GM19043 (cell line): ENCODE measurements around the gene AP3B1.
A peak's percentile ranks its signal among the peaks of the same experiment; 100 is the strongest.
"Not testable (repeated sequence)": the region's sequence is repeated elsewhere in the genome, so short reads cannot be mapped to it uniquely, and the experiment has no call there.

Experiments used
- ATAC-seq: cut with Tn5 transposase; IDR thresholded peaks from one replicate; pipeline ENCODE4 v1.9.1; 2021; ENCODE audit warnings: low read depth; ENCODE audit not compliant: unreplicated experiment

AP3B1 gene

GRCh38 chr5:78245136-78245535, 49.4 kb downstream of the AP3B1 start:
- no peak for ATAC-seq

- ATAC-seq = no peak
Observed at GRCh38 chr5:78243639-78244038, 50.9 kb downstream of the AP3B1 start.

- no peak for ATAC-seq
Observed at GRCh38 chr5:78243091-78243490, 51.4 kb downstream of the AP3B1 start.

GRCh38 chr5:78242001-78242400, 52.5 kb downstream of the AP3B1 start:
- ATAC-seq = no peak

- ATAC-seq = no peak
Observed at GRCh38 chr5:78237911-78238310, 56.6 kb downstream of the AP3B1 start.

- ATAC-seq = no peak
Observed at GRCh38 chr5:78236046-78236445, 58.5 kb downstream of the AP3B1 start.

GRCh38 chr5:78235289-78235688, 59.2 kb downstream of the AP3B1 start:
- ATAC-seq = no peak

- ATAC-seq = no peak
Observed at GRCh38 chr5:78234804-78235203, 59.7 kb downstream of the AP3B1 start.

GRCh38 chr5:78232163-78232562, 62.3 kb downstream of the AP3B1 start:
- ATAC-seq = no peak

- no peak for ATAC-seq
Observed at GRCh38 chr5:78224358-78224757, 70.1 kb downstream of the AP3B1 start.

- ATAC-seq = peak; percentile 100
Observed at GRCh38 chr5:78221964-78222451, 72.5 kb downstream of the AP3B1 start.

GRCh38 chr5:78221467-78221866, 73.0 kb downstream of the AP3B1 start:
- no peak for ATAC-seq

GRCh38 chr5:78215972-78216371, 78.5 kb downstream of the AP3B1 start:
- ATAC-seq = no peak

- no peak for ATAC-seq
Observed at GRCh38 chr5:78215565-78215964, 78.9 kb downstream of the AP3B1 start.

GRCh38 chr5:78213799-78214198, 80.7 kb downstream of the AP3B1 start:
- no peak for ATAC-seq

- no peak for ATAC-seq
Observed at GRCh38 chr5:78211052-78211451, 83.4 kb downstream of the AP3B1 start.

- no peak for ATAC-seq
Observed at GRCh38 chr5:78204241-78204640, 90.3 kb downstream of the AP3B1 start.

- ATAC-seq = no peak
Observed at GRCh38 chr5:78203815-78204214, 90.7 kb downstream of the AP3B1 start.

GRCh38 chr5:78190402-78190801, 104.1 kb downstream of the AP3B1 start:
- ATAC-seq = no peak

GRCh38 chr5:78188681-78189080, 105.8 kb downstream of the AP3B1 start:
- not testable (repeated sequence) for ATAC-seq

- ATAC-seq = no peak
Observed at GRCh38 chr5:78187172-78187571, 107.3 kb downstream of the AP3B1 start.

GRCh38 chr5:78182838-78183237, 111.7 kb downstream of the AP3B1 start:
- ATAC-seq = no peak

GRCh38 chr5:78178356-78178755, 116.1 kb downstream of the AP3B1 start:
- no peak for ATAC-seq
